ENCODE measurements around the gene PLS3.

The PLS3 gene

GRCh38 chrX:115571712-115572111, 10.7 kb downstream of the PLS3 start:
- no peak for DNase-seq

GRCh38 chrX:115573185-115573584, 12.2 kb downstream of the PLS3 start:
- no peak for DNase-seq

- no peak for DNase-seq
Measured at GRCh38 chrX:115576676-115577075, 15.7 kb downstream of the PLS3 start.

- DNase-seq, result no peak
Measured at GRCh38 chrX:115579327-115579726, 18.4 kb downstream of the PLS3 start.

- DNase-seq, result no peak
Measured at GRCh38 chrX:115579786-115580294, 18.9 kb downstream of the PLS3 start.

GRCh38 chrX:115581759-115582615, 21.0 kb downstream of the PLS3 start:
- no peak for DNase-seq

- DNase-seq, result no peak
Measured at GRCh38 chrX:115582616-115583495, 21.9 kb downstream of the PLS3 start.

- DNase-seq, result no peak
Measured at GRCh38 chrX:115583496-115584004, 22.6 kb downstream of the PLS3 start.

GRCh38 chrX:115584696-115585095, 23.7 kb downstream of the PLS3 start:
- no peak for DNase-seq

GRCh38 chrX:115588179-115588578, 27.2 kb downstream of the PLS3 start:
- no peak for DNase-seq

- DNase-seq, result no peak
Measured at GRCh38 chrX:115589419-115589818, 28.4 kb downstream of the PLS3 start.

- DNase-seq, result no peak
Measured at GRCh38 chrX:115591420-115591819, 30.4 kb downstream of the PLS3 start.

GRCh38 chrX:115591856-115592842, 31.2 kb downstream of the PLS3 start:
- DNase-seq, result no peak

- no peak for DNase-seq
Measured at GRCh38 chrX:115592997-115593734, 32.2 kb downstream of the PLS3 start.

- DNase-seq, result no peak
Measured at GRCh38 chrX:115595049-115595448, 34.1 kb downstream of the PLS3 start.

GRCh38 chrX:115598556-115598955, 37.6 kb downstream of the PLS3 start:
- DNase-seq, result no peak

GRCh38 chrX:115602308-115602707, 41.3 kb downstream of the PLS3 start:
- DNase-seq, result no peak

GRCh38 chrX:115602729-115603389, 41.9 kb downstream of the PLS3 start:
- DNase-seq, result no peak

GRCh38 chrX:115603534-115604074, 42.6 kb downstream of the PLS3 start:
- DNase-seq, result no peak

- no peak for DNase-seq
Measured at GRCh38 chrX:115606861-115607260, 45.9 kb downstream of the PLS3 start.

GRCh38 chrX:115609621-115610020, 48.6 kb downstream of the PLS3 start:
- no peak for DNase-seq

All from stimulated activated naive CD4-positive, alpha-beta T cell treated with Interleukin-2 at 50 U/mL for 16 hours (primary cell).